IgD-negative memory B cell (primary cell): Measurements from ENCODE around the gene TPCN2. TPM values are rescaled to one million over a fixed set of nuclear protein-coding genes. Genes with fewer than 3 reads are reported as not detected.

ENCODE experiments used
- H3K27ac Mint-ChIP-seq, 3 donors: one replicate each; pipeline ENCODE4 v1.8.0; 2020 to 2022; ENCODE audit warnings: mild to moderate bottlenecking in 3 of 3, mixed read lengths in 3 of 3, moderate library complexity in 1 of 3
- H3K27me3 Mint-ChIP-seq: one replicate; pipeline ENCODE4 v1.8.0; 2021; ENCODE audit warnings: mixed read lengths
- H3K36me3 Mint-ChIP-seq: one replicate; pipeline ENCODE4 v1.8.0; 2020; ENCODE audit warnings: mild to moderate bottlenecking, mixed read lengths
- H3K4me1 Mint-ChIP-seq, 3 donors: one replicate each; pipeline ENCODE4 v1.8.0; 2020 to 2022; ENCODE audit warnings: mixed read lengths in 3 of 3, mild to moderate bottlenecking in 1 of 3
- H3K4me3 Mint-ChIP-seq, 4 donors: one replicate each; pipeline ENCODE4 v1.8.0; 2020 to 2022; ENCODE audit warnings: mild to moderate bottlenecking in 4 of 4, mixed read lengths in 4 of 4, moderate library complexity in 3 of 4
- H3K9me3 Mint-ChIP-seq, 3 donors: one replicate each; pipeline ENCODE4 v1.8.0; 2020 to 2021; ENCODE audit warnings: mixed read lengths in 3 of 3, mild to moderate bottlenecking in 1 of 3
- polyA plus RNA-seq: library from polyadenylated mRNA; unstranded; fragments of 300-500 nt; fragmentation: Illumina TruSeq; gene quantifications from one replicate; pipeline ENCODE4 v1.2.3, GENCODE V29; 2021

TPCN2 gene
- polyA plus RNA-seq, 1 donor from 2014 or later = 5.7 TPM

DNA sequence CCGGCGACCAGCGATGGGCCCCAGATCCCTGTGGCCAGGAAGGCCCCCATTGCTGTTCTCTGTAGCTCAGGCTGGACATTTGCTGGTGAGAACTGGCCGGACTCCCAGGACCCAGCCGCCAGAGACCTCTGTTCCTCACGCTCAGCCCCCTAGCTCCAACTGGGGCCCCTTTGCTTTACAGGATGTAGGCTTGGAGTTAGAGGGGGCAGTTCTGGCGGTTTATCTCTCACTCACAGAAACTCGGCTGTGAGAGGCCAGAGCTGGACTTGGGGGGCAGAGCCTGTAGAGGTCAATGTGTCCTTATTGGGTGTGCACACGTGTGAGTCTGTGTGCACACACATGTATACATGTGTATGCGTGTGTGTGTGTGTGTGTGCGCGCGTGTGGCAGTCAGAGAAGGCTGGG lies 107.5 kb downstream of the TPCN2 start:
- Mint-ChIP-seq H3K9me3 (no peaks in the 10 kb centered on the region), H3K27ac (no peak overlapping the region), H3K4me1 (peaks cover 0 to 10% (median 2%) of the 10 kb centered on the region in 3 donors), H3K4me3 (peak overlapping the region in 1 of 4 donors; percentile 75), H3K36me3 (peaks cover 2% of the 10 kb centered on the region), H3K27me3 (peaks cover 17% of the 10 kb centered on the region)

DNA sequence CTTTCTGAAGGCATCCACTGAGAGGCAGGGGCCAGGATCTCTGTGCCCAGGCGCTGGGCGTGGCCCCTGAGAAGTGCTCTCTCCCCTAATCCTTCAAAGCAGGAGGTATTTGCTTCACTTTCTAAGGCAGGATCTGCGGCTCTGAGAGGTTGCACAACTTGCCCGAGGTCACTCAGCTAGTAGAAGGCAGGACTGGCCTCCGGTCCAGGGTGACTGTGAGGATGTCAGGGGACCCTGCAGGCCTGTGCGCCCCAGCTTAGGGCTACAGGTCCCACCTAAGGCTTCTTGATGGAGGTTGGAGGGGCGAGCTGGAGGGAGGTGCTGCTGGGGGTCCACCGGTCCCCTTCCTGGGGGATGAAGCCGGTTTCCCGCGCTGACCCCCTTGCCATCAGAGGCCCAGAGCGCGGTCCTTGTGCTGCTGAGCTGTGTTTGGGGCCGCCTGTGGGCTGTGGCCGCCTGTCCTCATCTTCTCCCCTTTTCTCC lies 108.0 kb downstream of the TPCN2 start:
- no peak overlapping the region for H3K27ac Mint-ChIP-seq

DNA sequence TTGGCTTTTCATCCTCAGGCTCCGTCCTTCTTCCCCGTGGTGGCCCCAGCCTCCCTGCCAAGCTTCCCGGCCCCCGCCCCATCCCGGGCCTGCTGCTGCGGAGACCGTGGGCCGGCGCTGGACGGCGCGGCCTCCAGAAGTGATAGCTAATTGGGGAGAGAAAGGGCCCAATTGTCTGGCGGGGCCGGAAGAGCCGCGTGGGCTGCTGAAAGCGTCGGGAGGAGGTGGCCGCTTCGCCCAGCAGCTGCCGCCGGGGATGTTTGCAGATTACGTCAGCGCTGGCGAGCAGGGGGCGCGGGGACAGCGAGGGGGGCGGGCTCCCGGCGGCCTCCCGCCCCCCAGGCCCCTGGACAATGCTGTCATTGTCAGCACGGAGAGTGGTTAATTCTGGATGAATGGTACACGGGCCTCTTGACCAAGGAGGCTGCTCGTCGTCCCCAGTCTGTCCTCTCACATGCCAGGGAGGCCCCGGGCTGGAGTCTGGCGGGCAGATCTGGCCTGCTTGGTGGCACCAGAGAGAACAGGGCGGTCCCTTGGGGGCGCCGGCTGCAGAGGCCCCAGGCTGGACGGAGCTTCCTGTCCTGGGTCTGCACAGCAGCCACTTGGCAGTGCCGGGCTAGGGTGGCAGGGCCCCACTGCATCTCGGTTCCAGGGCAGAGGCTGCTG lies 108.6 kb downstream of the TPCN2 start:
- no peaks in the 10 kb centered on the region for H3K9me3 Mint-ChIP-seq
- peaks cover 0 to 10% (median 2%) of the 10 kb centered on the region in 3 donors for H3K4me1 Mint-ChIP-seq
- H3K4me3 Mint-ChIP-seq = no peak overlapping the region
- H3K27me3 Mint-ChIP-seq = peaks cover 17% of the 10 kb centered on the region
- H3K27ac Mint-ChIP-seq = no peak overlapping the region
- H3K36me3 Mint-ChIP-seq = peaks cover 2% of the 10 kb centered on the region

More for the DNA sequence above, 108.0 kb downstream of the TPCN2 start:
- peaks cover 0 to 10% (median 2%) of the 10 kb centered on the region in 3 donors for H3K4me1 Mint-ChIP-seq
- H3K27me3 Mint-ChIP-seq = peaks cover 17% of the 10 kb centered on the region
- H3K36me3 Mint-ChIP-seq = peaks cover 2% of the 10 kb centered on the region
- H3K9me3 Mint-ChIP-seq = no peaks in the 10 kb centered on the region
- peak overlapping the region in 2 of 4 donors; percentile 54 to 75 for H3K4me3 Mint-ChIP-seq

DNA sequence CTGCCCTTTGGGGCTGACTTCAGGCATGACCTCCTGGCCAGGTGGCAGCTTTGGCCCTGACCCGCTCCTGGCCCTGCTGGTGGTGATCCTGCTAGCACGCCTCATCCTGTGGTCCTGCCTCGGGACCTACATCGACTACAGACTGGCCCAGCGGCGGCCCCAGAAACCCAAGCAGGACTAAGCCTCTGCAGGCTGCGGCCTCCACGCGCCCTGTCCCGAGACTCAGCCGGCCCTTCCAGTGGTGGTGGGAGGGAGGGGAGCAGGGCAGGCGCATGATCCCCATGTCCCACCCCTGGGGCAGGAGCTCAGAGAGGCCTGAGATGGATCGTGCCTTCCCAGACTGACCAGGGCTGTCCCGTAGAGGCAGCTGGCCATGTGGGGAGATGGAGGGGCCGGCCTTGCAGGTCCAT lies 109.1 kb downstream of the TPCN2 start:
- Mint-ChIP-seq H3K9me3 (peaks cover 0 to 4% (median 0%) of the 10 kb centered on the region in 3 donors), H3K36me3 (peaks cover 2% of the 10 kb centered on the region), H3K27ac (no peak overlapping the region), H3K4me1 (peaks cover 0 to 10% (median 2%) of the 10 kb centered on the region in 3 donors), H3K27me3 (peaks cover 17% of the 10 kb centered on the region), H3K4me3 (no peak overlapping the region)

DNA sequence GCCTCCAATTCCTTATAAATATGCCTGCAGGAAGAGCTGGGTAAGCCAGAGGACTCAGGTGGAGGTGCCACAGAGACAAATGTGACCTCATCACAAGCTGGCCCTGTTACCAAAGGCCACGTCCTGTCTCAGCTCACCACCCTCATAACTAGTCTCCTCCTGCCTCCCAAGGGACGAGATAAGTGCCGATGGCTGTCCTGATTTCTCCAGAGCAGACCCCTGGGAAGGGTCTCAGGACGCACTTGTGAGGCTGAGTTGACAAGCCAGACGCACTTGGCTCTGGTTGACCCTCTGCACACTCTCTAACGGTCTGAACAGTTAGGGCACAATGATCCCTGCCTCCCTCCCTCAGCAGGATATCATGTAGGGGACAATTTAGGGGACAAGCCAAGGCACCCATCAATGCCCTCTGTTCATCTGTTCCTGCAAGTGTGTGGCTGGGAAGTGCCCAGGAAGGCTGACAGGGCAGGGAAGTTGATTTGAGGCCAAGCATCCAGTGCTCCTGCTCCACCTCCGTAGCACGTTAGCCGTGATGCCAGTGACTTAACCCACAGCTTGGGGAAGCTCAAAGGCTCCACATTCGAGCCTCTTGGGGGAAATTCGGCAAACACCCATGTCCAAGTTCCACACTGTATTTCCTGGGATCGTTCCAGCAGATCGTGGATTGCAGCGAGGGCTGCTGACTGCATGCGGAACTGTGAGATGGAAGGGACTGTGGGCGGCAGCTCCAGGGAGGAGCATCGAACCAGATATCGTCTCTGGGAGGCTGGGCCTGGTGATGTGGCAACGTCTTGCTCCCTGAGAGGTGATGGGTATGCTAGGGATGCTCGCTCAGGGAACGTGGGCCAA lies 109.8 kb downstream of the TPCN2 start:
- H3K9me3 Mint-ChIP-seq = peaks cover 0 to 9% (median 2%) of the 10 kb centered on the region in 3 donors

DNA sequence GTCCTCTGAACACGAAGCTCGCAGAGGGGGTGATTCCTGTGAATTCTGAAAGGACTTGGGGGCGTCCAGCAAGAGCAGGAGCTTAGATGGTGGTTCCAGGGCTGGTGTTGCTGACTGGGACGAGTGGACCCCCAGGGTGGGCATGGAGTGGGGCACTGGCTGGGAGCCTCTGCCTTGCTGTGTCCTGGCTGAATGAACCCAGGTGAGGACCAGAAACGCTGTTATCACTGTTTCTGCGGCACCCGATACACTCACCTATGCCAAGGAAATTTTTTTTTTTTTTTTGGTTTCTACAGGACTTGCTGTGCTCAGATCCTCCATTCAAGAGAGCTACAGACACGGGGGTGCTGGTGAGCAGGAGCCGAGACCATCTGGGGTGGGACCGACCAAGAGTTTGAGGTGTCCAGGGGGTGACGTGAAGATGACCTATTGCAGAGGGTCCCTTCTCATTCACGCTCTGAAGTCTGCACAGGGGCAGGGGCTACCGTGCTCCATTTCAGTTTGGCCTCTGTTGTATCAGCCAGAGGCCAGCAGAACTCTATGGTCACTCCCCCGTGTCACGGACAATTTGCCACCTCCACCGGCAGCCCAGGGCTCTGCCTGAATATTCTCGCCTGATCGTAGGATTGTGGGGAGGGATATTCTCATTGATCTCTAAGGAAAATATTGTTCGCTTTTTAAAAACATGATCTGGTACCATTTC lies 110.6 kb downstream of the TPCN2 start:
- H3K9me3 Mint-ChIP-seq = peaks cover 2 to 15% (median 4%) of the 10 kb centered on the region in 3 donors
- peaks cover 0 to 9% (median 2%) of the 10 kb centered on the region in 3 donors for H3K4me1 Mint-ChIP-seq
- peaks cover 5% of the 10 kb centered on the region for H3K36me3 Mint-ChIP-seq
- peak overlapping the region in 1 of 4 donors; percentile 5 for H3K4me3 Mint-ChIP-seq
- H3K27me3 Mint-ChIP-seq = peaks cover 20% of the 10 kb centered on the region
- no peak overlapping the region for H3K27ac Mint-ChIP-seq

More for the DNA sequence above, 109.8 kb downstream of the TPCN2 start:
- Mint-ChIP-seq H3K4me3 (no peak overlapping the region), H3K27ac (no peak overlapping the region), H3K27me3 (peaks cover 17% of the 10 kb centered on the region), H3K36me3 (peaks cover 4% of the 10 kb centered on the region), H3K4me1 (peaks cover 0 to 9% (median 2%) of the 10 kb centered on the region in 3 donors)

DNA sequence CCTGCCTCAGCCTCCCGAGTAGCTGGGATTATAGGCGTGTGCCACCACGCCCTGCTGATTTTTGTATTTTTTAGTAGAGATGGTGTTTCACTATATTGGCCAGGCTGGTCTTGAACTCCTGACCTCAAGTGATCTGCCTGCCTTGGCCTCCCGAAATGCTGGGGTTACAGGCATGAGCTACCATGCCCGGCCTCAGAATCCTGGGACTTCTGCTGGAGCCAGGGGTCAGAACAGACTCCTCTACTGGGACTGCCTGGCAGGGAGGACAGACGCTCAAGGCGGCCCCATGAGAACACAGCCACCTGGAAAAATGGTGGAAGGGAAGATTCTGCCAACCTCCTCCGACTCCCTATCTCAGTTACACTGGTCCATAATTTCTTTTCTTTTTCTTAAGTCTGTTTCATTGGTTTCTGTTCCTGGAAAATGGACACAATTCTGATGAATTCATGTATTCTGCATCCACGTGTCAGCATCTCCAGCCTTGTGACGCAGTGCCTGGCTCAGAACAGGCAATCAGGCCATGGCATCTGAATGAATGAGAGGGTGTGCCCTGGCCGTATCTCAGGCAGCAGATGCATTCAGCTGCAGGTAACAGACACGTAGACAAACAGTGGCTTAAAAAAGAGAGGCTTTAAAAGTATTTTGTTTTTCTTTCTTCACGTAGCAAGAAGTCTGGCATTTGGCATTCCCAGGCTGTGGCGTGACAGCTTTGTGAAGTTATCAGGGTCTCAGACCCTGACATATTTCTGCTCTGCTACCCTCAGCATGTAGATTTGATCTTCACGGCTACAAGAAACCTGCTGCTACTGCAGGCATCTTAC lies 111.8 kb downstream of the TPCN2 start:
- H3K9me3 Mint-ChIP-seq = peaks cover 4 to 15% (median 4%) of the 10 kb centered on the region in 3 donors
- peaks cover 2 to 9% (median 2%) of the 10 kb centered on the region in 3 donors for H3K4me1 Mint-ChIP-seq
- peaks cover 18% of the 10 kb centered on the region for H3K27me3 Mint-ChIP-seq
- H3K27ac Mint-ChIP-seq = no peak overlapping the region
- H3K36me3 Mint-ChIP-seq = peaks cover 5% of the 10 kb centered on the region
- H3K4me3 Mint-ChIP-seq = no peak overlapping the region

DNA sequence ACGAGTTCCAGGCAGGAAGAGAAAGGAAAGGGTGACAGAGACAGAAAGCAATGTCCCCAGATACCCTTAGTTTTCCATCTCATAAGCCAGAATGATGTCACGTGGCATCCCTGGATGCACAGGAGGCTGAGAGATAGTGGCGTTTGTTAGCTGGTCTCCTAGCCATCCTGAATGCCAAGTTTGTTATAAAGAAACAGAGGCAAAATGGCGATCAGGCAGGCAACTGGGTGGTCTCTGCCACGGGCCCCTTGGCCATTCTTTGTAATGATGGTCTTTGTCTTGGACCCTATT lies 112.3 kb downstream of the TPCN2 start:
- Mint-ChIP-seq H3K9me3 (peaks cover 4 to 15% (median 4%) of the 10 kb centered on the region in 3 donors), H3K27me3 (peaks cover 13% of the 10 kb centered on the region), H3K27ac (no peak overlapping the region), H3K4me3 (no peak overlapping the region), H3K36me3 (peaks cover 5% of the 10 kb centered on the region), H3K4me1 (peaks cover 2 to 4% (median 4%) of the 10 kb centered on the region in 3 donors)

DNA sequence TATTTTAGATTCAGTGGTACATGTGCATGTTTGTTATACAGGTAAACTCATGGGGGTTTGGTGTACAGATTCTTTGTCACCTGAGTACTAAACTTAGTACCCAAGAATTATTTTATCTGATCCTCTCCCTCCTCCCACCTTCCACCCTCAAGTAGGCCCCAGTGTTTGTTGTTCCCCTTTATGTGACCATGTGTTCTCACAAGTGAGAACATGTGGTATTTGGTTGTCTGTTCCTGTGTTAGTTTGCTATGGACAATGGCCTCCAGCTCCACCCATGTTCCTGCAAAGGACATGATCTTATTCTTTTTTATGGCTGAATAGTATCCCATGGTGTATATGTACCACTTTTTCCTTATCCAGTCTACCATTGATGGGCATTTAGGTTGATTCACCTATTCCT lies 113.8 kb downstream of the TPCN2 start:
- Mint-ChIP-seq H3K36me3 (peaks cover 5% of the 10 kb centered on the region), H3K4me3 (no peak overlapping the region), H3K27ac (peak overlapping the region in 1 of 3 donors; percentile 41), H3K27me3 (peaks cover 4% of the 10 kb centered on the region), H3K9me3 (peaks cover 4 to 15% (median 4%) of the 10 kb centered on the region in 3 donors), H3K4me1 (peaks cover 6 to 8% (median 6%) of the 10 kb centered on the region in 3 donors)

DNA sequence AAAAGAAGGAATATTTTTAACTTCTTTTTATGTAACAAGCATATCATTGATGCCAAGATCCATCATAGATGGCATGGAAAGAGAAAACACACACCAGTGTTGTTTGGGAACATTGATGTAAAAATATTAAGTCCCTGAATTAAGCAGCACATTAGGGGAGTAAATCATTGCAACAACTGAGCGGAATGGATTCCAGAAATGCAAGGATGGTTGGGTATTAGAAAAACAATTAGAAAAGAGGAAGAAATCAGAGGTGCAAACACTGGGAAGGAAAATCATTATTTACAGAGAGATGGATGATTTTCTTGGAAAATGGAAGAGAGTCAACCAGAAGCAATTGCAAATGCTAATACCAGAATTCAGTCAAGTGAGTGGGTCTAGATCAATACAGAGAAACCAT lies 115.1 kb downstream of the TPCN2 start:
- Mint-ChIP-seq H3K27ac (no peak overlapping the region), H3K4me1 (peaks cover 8 to 10% (median 8%) of the 10 kb centered on the region in 3 donors), H3K4me3 (no peak overlapping the region), H3K9me3 (peaks cover 4 to 15% (median 4%) of the 10 kb centered on the region in 3 donors), H3K27me3 (peaks cover 4% of the 10 kb centered on the region), H3K36me3 (peaks cover 5% of the 10 kb centered on the region)

DNA sequence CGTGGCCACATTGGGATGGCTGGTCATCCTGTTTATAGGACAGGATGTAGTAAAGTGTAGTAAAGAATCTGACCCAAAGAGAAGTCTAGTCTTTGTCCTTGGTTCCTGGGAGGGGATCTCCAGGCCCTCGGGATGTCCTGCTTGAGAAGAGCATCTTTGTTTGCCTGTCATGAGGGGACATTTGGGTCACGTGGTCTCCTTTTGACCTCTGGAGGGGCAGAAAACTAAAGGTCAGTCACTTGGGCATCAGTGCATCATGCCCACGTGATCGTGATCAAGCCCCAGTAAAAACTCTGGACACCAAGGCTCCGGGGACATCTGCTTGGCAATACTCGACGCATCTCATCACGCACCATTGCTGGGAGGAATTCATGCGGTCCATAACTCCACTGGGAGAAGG lies 116.1 kb downstream of the TPCN2 start:
- H3K27me3 Mint-ChIP-seq = peaks cover 6% of the 10 kb centered on the region
- no peak overlapping the region for H3K4me3 Mint-ChIP-seq
- H3K36me3 Mint-ChIP-seq = peaks cover 3% of the 10 kb centered on the region
- H3K4me1 Mint-ChIP-seq = peaks cover 8 to 10% (median 8%) of the 10 kb centered on the region in 3 donors
- no peak overlapping the region for H3K27ac Mint-ChIP-seq
- peaks cover 4 to 15% (median 4%) of the 10 kb centered on the region in 3 donors for H3K9me3 Mint-ChIP-seq

DNA sequence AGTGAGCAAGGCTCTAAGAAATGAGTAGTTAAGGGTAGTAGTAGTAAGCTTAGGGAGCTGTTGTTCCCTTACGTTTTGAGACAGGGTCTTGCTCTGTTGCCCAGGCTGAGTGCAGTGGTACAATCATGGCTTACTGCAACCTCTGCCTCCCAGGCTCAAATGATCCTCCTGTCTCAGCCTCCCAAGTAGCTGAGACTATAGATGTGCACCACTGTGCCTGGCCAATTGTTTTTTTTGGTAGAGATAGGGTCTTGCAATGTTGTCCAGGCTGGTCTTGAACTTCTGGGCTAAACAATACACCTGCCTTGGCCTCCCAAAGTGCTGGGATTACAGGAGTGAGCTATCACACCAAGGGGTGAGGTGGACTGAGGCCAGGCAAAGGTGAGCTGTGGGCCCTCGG lies 117.0 kb downstream of the TPCN2 start:
- Mint-ChIP-seq H3K4me3 (no peak overlapping the region), H3K4me1 (peaks cover 8 to 12% (median 8%) of the 10 kb centered on the region in 3 donors), H3K27me3 (peaks cover 6% of the 10 kb centered on the region), H3K27ac (no peak overlapping the region), H3K36me3 (peaks cover 3% of the 10 kb centered on the region), H3K9me3 (peaks cover 4 to 15% (median 4%) of the 10 kb centered on the region in 3 donors)

DNA sequence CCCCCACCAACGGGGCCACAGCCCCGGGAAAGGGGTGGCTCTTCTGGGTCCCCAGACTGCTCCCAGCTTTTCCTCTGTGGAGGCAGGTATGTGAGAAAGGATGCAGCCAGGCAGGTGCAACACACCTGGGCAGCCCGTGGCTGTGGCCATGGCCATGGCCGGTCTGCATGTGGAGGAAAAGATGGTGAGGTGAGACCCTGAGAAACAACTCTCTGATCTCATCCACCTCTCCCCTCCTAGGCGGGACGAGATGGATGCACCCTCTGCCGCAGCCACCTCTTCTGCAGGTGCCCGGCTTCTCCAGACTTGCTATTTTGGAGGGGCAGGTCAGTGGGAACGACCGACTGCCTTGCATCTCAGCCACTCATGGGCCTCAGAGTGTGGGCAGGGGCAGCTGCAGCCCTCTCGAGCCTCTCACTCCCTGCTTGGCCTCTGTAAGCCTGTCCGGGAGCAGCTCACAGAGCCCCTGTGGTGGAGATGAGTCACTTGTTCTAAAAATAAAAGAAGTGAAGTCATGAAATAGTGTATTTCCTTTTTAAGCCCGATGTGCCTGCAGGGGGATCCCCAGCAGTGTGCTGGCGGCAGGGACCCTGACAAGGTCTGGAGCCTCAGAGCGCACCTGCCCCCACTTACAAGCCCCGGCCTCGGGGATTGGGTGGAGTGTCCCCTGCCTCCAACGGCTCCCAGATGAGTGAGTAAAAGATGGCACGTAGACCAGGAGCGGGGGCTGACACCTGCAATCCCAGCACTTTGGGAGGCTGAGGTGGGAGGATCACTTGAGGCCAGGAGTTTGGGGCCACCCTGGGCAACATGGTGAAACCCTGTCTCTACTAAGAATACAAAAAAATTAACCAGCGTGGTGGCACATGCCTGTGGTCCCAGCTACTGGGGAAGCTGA lies 117.7 kb downstream of the TPCN2 start:
- H3K27ac Mint-ChIP-seq = no peak overlapping the region
- peaks cover 8 to 12% (median 8%) of the 10 kb centered on the region in 3 donors for H3K4me1 Mint-ChIP-seq
- peak overlapping the region in 1 of 4 donors; percentile 84 for H3K4me3 Mint-ChIP-seq
- H3K36me3 Mint-ChIP-seq = peaks cover 3% of the 10 kb centered on the region
- peaks cover 6% of the 10 kb centered on the region for H3K27me3 Mint-ChIP-seq
- peaks cover 4 to 15% (median 4%) of the 10 kb centered on the region in 3 donors for H3K9me3 Mint-ChIP-seq
